ENCODE results near the gene CCDC137.

The CCDC137 gene

GRCh38 chr17:81711814-81712467, 45.4 kb downstream of the CCDC137 start, which contains the start of gene SLC25A10:
Gene SLC25A10 (plus strand): TSS chr17:81712284. CDS start chr17:81712427, 143 bp downstream.
- DNase-seq (ENCODE audit: low spot score in 2 of 2) (peak; percentile 50 to 52), ATAC-seq (replicated peaks; ENCODE audit: extremely low read depth, poor library complexity, severe bottlenecking) (peak; percentile 81)
- peaks cover 11% of the 10 kb centered on the region for H3K36me3 Mint-ChIP-seq (ENCODE audit: insufficient read depth)
- peak within 1 kb of the TSS; percentile 49 for H3K27ac Mint-ChIP-seq (ENCODE audit: low read depth)
- peak within 1 kb of the TSS; percentile 79 for H3K4me3 Mint-ChIP-seq
- H3K27me3 Mint-ChIP-seq = no peaks in the 10 kb centered on the region
- no peaks in the 10 kb centered on the region for H3K9me3 Mint-ChIP-seq
- peaks cover 5% of the 10 kb centered on the region for H3K4me1 Mint-ChIP-seq

GRCh38 chr17:81712468-81713003, 46.0 kb downstream of the CCDC137 start:
- ATAC-seq (replicated peaks; ENCODE audit: extremely low read depth, poor library complexity, severe bottlenecking) (peak; percentile 33), DNase-seq (ENCODE audit: low spot score in 2 of 2) (no peak)
- no peak overlapping the region for H3K27ac Mint-ChIP-seq (ENCODE audit: low read depth)
- peak overlapping the region; percentile 79 for H3K4me3 Mint-ChIP-seq
- peaks cover 5% of the 10 kb centered on the region for H3K4me1 Mint-ChIP-seq
- peaks cover 8% of the 10 kb centered on the region for H3K36me3 Mint-ChIP-seq (ENCODE audit: insufficient read depth)
- no peaks in the 10 kb centered on the region for H3K27me3 Mint-ChIP-seq
- no peaks in the 10 kb centered on the region for H3K9me3 Mint-ChIP-seq

GRCh38 chr17:81713004-81713555, 46.5 kb downstream of the CCDC137 start:
- no peak for DNase-seq (ENCODE audit: low spot score in 2 of 2)
- no peak for ATAC-seq (replicated peaks; ENCODE audit: extremely low read depth, poor library complexity, severe bottlenecking)
- H3K4me3 Mint-ChIP-seq = peak overlapping the region; percentile 79
- no peaks in the 10 kb centered on the region for H3K27me3 Mint-ChIP-seq
- H3K9me3 Mint-ChIP-seq = no peaks in the 10 kb centered on the region
- H3K4me1 Mint-ChIP-seq = peaks cover 5% of the 10 kb centered on the region
- peaks cover 5% of the 10 kb centered on the region for H3K36me3 Mint-ChIP-seq (ENCODE audit: insufficient read depth)
- no peak overlapping the region for H3K27ac Mint-ChIP-seq (ENCODE audit: low read depth)

GRCh38 chr17:81713556-81714411, 47.2 kb downstream of the CCDC137 start:
- DNase-seq (ENCODE audit: low spot score in 2 of 2) (no peak), ATAC-seq (replicated peaks; ENCODE audit: extremely low read depth, poor library complexity, severe bottlenecking) (no peak)
- no peaks in the 10 kb centered on the region for H3K9me3 Mint-ChIP-seq
- peak overlapping the region; percentile 79 for H3K4me3 Mint-ChIP-seq
- H3K4me1 Mint-ChIP-seq = peaks cover 5% of the 10 kb centered on the region
- H3K27ac Mint-ChIP-seq (ENCODE audit: low read depth) = no peak overlapping the region
- no peaks in the 10 kb centered on the region for H3K27me3 Mint-ChIP-seq
- peaks cover 5% of the 10 kb centered on the region for H3K36me3 Mint-ChIP-seq (ENCODE audit: insufficient read depth)

GRCh38 chr17:81714412-81715106, 48.0 kb downstream of the CCDC137 start:
- ATAC-seq (replicated peaks; ENCODE audit: extremely low read depth, poor library complexity, severe bottlenecking) (no peak), DNase-seq (ENCODE audit: low spot score in 2 of 2) (no peak)
- H3K36me3 Mint-ChIP-seq (ENCODE audit: insufficient read depth) = peaks cover 5% of the 10 kb centered on the region
- no peak overlapping the region for H3K27ac Mint-ChIP-seq (ENCODE audit: low read depth)
- H3K9me3 Mint-ChIP-seq = no peaks in the 10 kb centered on the region
- H3K27me3 Mint-ChIP-seq = no peaks in the 10 kb centered on the region
- peaks cover 5% of the 10 kb centered on the region for H3K4me1 Mint-ChIP-seq
- no peak overlapping the region for H3K4me3 Mint-ChIP-seq

GRCh38 chr17:81715107-81715871, 48.8 kb downstream of the CCDC137 start:
- Mint-ChIP-seq H3K27me3 (no peaks in the 10 kb centered on the region), H3K4me3 (no peak overlapping the region), H3K9me3 (no peaks in the 10 kb centered on the region), H3K27ac (ENCODE audit: low read depth) (no peak overlapping the region), H3K36me3 (ENCODE audit: insufficient read depth) (peaks cover 5% of the 10 kb centered on the region), H3K4me1 (peaks cover 5% of the 10 kb centered on the region)
- ATAC-seq (replicated peaks; ENCODE audit: extremely low read depth, poor library complexity, severe bottlenecking) = no peak
- DNase-seq (ENCODE audit: low spot score in 2 of 2) = no peak

- DNase-seq (ENCODE audit: low spot score in 2 of 2) = no peak
- Mint-ChIP-seq H3K27ac (ENCODE audit: low read depth) (no peak overlapping the region), H3K36me3 (ENCODE audit: insufficient read depth) (peaks cover 1% of the 10 kb centered on the region), H3K4me3 (no peak overlapping the region), H3K27me3 (no peaks in the 10 kb centered on the region), H3K4me1 (peaks cover 5% of the 10 kb centered on the region), H3K9me3 (no peaks in the 10 kb centered on the region)
- no peak for ATAC-seq (replicated peaks; ENCODE audit: extremely low read depth, poor library complexity, severe bottlenecking)
Measured at GRCh38 chr17:81715872-81716673, 49.5 kb downstream of the CCDC137 start.

GRCh38 chr17:81716674-81716996, 50.1 kb downstream of the CCDC137 start:
- no peaks in the 10 kb centered on the region for H3K27me3 Mint-ChIP-seq
- no peak for ATAC-seq (replicated peaks; ENCODE audit: extremely low read depth, poor library complexity, severe bottlenecking)

GRCh38 chr17:81717049-81717765, 50.7 kb downstream of the CCDC137 start:
- DNase-seq (ENCODE audit: low spot score in 2 of 2) (no peak), ATAC-seq (replicated peaks; ENCODE audit: extremely low read depth, poor library complexity, severe bottlenecking) (no peak)
- peaks cover 1% of the 10 kb centered on the region for H3K36me3 Mint-ChIP-seq (ENCODE audit: insufficient read depth)
- no peak overlapping the region for H3K4me3 Mint-ChIP-seq
- no peaks in the 10 kb centered on the region for H3K9me3 Mint-ChIP-seq
- peaks cover 5% of the 10 kb centered on the region for H3K4me1 Mint-ChIP-seq
- no peak overlapping the region for H3K27ac Mint-ChIP-seq (ENCODE audit: low read depth)
- H3K27me3 Mint-ChIP-seq = no peaks in the 10 kb centered on the region

More at GRCh38 chr17:81716674-81716996, 50.1 kb downstream of the CCDC137 start:
- Mint-ChIP-seq H3K4me3 (no peak overlapping the region), H3K9me3 (no peaks in the 10 kb centered on the region), H3K4me1 (peaks cover 5% of the 10 kb centered on the region), H3K36me3 (ENCODE audit: insufficient read depth) (peaks cover 1% of the 10 kb centered on the region), H3K27ac (ENCODE audit: low read depth) (no peak overlapping the region)
- no peak for DNase-seq (ENCODE audit: low spot score in 2 of 2)

GRCh38 chr17:81717766-81718089, 51.2 kb downstream of the CCDC137 start:
- H3K4me3 Mint-ChIP-seq = no peak overlapping the region
- H3K27me3 Mint-ChIP-seq = no peaks in the 10 kb centered on the region
- H3K9me3 Mint-ChIP-seq = no peaks in the 10 kb centered on the region
- peaks cover 3% of the 10 kb centered on the region for H3K4me1 Mint-ChIP-seq
- H3K27ac Mint-ChIP-seq (ENCODE audit: low read depth) = no peak overlapping the region
- peaks cover 1% of the 10 kb centered on the region for H3K36me3 Mint-ChIP-seq (ENCODE audit: insufficient read depth)
- ATAC-seq (replicated peaks; ENCODE audit: extremely low read depth, poor library complexity, severe bottlenecking) = no peak
- no peak for DNase-seq (ENCODE audit: low spot score in 2 of 2)

All from central memory CD8-positive, alpha-beta T cell (primary cell).